Esophagus muscularis mucosa (tissue), 4 donors: ENCODE data around the gene GPR37L1. TPM values are rescaled to one million over a fixed set of nuclear protein-coding genes. Genes with fewer than 3 reads are reported as not detected.
"Not testable (repeated sequence)": the region's sequence is repeated elsewhere in the genome, so short reads cannot be mapped to it uniquely, and the experiment has no call there.

ENCODE experiments used
- DNase-seq: peaks from one replicate; pipeline ENCODE4 v3.0.0-alpha.2; 2017; ENCODE audit errors: extremely low spot score
- H3K27ac ChIP-seq, 4 donors: fragments of 200-600 bp; sonication (generic); replicated peaks in 1 of 4; 1 replicate in 3 of 4; 2 replicates in 1 of 4; pipeline ENCODE4 v1.5.1; 2016 to 2019; ENCODE audit warnings: mild to moderate bottlenecking in 1 of 4
- H3K27me3 ChIP-seq, 4 donors: fragments of 200-600 bp; sonication (generic); one replicate each; pipeline versions ENCODE4 v1.5.1 to v1.6.0; 2016 to 2019
- H3K36me3 ChIP-seq, 4 donors: fragments of 200-600 bp; sonication (generic); one replicate each; pipeline ENCODE4 v1.5.1; 2016 to 2019
- H3K4me1 ChIP-seq, 4 donors: fragments of 200-600 bp; sonication (generic); one replicate each; pipeline ENCODE4 v1.5.1; 2016 to 2019
- H3K4me3 ChIP-seq, 4 donors: fragments of 200-600 bp; sonication (generic); 1 replicate in 2 of 4; 2 replicates in 2 of 4; pipeline ENCODE4 v1.5.1; 2016 to 2019; ENCODE audit warnings: mild to moderate bottlenecking in 4 of 4, moderate library complexity in 1 of 4
- H3K9me3 ChIP-seq, 4 donors: fragments of 200-600 bp; sonication (generic); 1 replicate in 3 of 4; 2 replicates in 1 of 4; pipeline ENCODE4 v1.5.1; 2016 to 2019
- EP300 ChIP-seq: sonication (generic); formaldehyde crosslinking; IDR thresholded peaks from one replicate; pipeline ENCODE4 v1.6.1; 2017; ENCODE audit warnings: antibody characterized with exemption
- POLR2A ChIP-seq: fragments of 450-650 bp; IDR thresholded peaks from one replicate; pipeline ENCODE4 v1.6.1; 2017; ENCODE audit warnings: antibody characterized with exemption, moderate library complexity, mild to moderate bottlenecking, low read depth
- POLR2AphosphoS5 ChIP-seq, 2 donors: sonication (generic); formaldehyde crosslinking; IDR thresholded peaks; one replicate each; pipeline ENCODE4 v1.6.1; 2017; ENCODE audit warnings: antibody characterized with exemption in 2 of 2
- WGBS: methylation state at CpG from one replicate; pipeline ENCODE4 v1.1.5; 2018; 5-methylcytosine and 5-hydroxymethylcytosine counted together
- intact Hi-C: fragments of 100-400 bp; cut with DNase I; formaldehyde crosslinking; loops from one replicate; pipeline ENCODE4 v1.15.1; 2023
- total RNA-seq, 4 donors: library from RNA; depleted of rRNA; stranded (reverse); fragments of >200 nt; gene quantifications; one replicate each; pipeline versions ENCODE4 v1.1.0 to v1.2.1, GENCODE V29; 2016
- TF ChIP-seq, protein P1 (sequence below), 3 experiments: fragments of 200-600 bp in 2 of 3; fragments of 450-650 bp in 1 of 3; sonication (generic) in 2 of 3; IDR thresholded peaks; one replicate each; pipeline ENCODE4 v1.5.1; 2017 to 2019; ENCODE audit warnings: antibody characterized with exemption in 3 of 3, mild to moderate bottlenecking in 2 of 3, moderate library complexity in 1 of 3

GPR37L1 gene
- total RNA-seq, 4 donors from 2014 or later = 0.17 to 0.69 (median 0.58) TPM; not detected in 1

DNA sequence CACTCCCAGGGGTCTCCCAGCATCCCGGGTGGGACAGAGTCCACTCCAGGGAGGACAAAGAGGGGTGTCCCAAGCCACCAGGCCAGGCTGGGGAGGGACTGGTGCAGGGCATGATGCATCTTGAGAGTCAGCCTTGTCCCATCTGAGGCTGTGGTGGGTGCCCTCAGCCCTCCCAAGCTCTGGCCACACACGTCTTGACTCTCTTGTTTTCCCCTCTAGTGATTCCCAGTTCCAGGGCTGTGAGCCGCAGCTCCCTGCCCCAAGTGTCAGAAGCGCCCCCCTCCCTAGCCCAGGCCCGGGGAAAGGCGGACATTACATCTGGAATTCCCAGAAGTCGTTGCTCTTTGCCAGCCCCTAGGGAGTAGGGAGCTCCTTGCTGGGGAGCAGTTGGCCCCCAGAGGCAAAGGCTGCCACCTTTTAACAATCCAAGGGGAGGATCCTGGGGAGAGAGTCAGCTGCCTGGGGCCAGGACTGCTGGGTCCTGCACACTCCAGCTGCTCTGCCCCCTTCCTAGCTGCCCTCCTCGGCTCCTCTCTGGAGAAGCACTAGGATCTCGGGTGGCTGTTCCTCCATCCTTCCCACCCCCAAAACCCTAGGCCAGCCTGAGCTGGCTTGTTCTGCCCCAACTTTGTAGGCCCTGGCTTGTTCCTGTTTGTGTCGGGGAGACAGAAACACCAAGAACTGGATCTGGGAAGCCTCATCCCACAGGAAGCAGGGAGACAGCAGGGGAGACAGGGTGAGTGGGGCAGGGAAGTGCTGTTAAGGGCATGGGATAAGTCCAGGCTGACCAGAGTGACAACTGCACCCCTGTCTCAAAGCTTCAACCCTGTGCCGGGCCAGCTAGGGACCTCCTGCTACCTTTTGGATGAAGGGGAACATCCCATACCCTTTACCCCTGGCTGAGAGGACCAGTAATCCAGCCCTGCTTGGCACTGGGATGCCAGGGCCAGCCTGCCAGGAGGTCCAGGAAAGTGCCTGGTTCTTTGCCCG lies 40.9 kb downstream of the GPR37L1 start:
- Histone ChIP-seq H3K27ac (no peak overlapping the region), H3K36me3 (no peaks in the 10 kb centered on the region), H3K4me3 (no peak overlapping the region), H3K9me3 (no peaks in the 10 kb centered on the region), H3K4me1 (peaks cover 0 to 11% (median 8%) of the 10 kb centered on the region in 4 donors), H3K27me3 (peaks cover 0 to 12% (median 0%) of the 10 kb centered on the region in 4 donors)
- DNase-seq = no peak
- no peak for TF ChIP-seq EP300
- TF ChIP-seq, protein P1, sequence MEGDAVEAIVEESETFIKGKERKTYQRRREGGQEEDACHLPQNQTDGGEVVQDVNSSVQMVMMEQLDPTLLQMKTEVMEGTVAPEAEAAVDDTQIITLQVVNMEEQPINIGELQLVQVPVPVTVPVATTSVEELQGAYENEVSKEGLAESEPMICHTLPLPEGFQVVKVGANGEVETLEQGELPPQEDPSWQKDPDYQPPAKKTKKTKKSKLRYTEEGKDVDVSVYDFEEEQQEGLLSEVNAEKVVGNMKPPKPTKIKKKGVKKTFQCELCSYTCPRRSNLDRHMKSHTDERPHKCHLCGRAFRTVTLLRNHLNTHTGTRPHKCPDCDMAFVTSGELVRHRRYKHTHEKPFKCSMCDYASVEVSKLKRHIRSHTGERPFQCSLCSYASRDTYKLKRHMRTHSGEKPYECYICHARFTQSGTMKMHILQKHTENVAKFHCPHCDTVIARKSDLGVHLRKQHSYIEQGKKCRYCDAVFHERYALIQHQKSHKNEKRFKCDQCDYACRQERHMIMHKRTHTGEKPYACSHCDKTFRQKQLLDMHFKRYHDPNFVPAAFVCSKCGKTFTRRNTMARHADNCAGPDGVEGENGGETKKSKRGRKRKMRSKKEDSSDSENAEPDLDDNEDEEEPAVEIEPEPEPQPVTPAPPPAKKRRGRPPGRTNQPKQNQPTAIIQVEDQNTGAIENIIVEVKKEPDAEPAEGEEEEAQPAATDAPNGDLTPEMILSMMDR (IDR thresholded peaks at IDR 0.05) = no peak
- TF ChIP-seq POLR2A = no peak
- no peak for TF ChIP-seq POLR2AphosphoS5 (IDR thresholded peaks at IDR 0.05)
- WGBS = 75% methylated on average over 4 of the region's 12 CpGs
- intact Hi-C loops = no loop called here

DNA sequence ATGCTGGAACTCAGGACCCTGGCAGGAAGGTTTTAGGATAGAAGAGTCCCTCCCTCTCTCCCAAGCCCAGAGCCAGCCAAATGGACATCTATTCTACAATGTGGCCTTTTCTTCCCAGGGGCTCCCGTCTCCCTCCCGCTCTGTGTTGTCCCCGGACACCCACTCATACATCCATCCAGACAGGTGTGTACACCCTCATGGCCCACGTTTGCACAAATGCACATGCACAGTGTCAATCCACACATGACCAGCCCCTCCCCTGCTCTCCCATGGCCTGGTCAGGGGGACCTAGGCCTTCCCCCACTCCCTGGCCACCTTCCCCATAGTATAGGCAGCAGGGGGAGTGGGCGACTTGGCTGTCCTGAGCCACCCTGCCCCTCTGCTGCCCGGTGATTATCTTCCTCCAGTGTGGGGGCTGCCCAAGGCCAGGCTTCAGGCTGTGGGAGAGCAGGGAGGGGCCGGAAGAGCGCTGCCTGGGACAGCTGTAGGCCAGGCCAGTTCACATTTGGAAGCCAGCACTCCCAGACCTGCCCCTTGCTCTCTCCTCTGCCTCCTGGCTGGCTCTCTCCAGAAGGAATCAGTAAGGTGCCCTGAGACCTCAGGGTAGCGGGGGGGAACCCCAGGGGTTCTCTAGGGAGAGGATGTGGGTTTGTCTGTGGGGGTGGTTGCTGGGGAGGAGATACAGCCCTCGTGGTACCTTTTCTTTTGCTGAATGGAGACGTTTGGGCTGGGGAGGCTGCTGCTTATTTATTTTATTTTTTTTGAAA lies 41.7 kb downstream of the GPR37L1 start:
- DNase-seq = no peak
- Histone ChIP-seq H3K36me3 (no peaks in the 10 kb centered on the region), H3K27ac (no peak overlapping the region), H3K9me3 (no peaks in the 10 kb centered on the region), H3K4me3 (no peak overlapping the region), H3K27me3 (peaks cover 0 to 12% (median 0%) of the 10 kb centered on the region in 4 donors), H3K4me1 (peaks cover 0 to 11% (median 8%) of the 10 kb centered on the region in 4 donors)
- no peak for TF ChIP-seq POLR2AphosphoS5 (IDR thresholded peaks at IDR 0.05)
- TF ChIP-seq EP300 = no peak
- TF ChIP-seq, protein P1 (IDR thresholded peaks at IDR 0.05) = no peak
- no peak for TF ChIP-seq POLR2A
- WGBS = 79% methylated on average over 7 of the region's 11 CpGs
- intact Hi-C loops = no loop called here

DNA sequence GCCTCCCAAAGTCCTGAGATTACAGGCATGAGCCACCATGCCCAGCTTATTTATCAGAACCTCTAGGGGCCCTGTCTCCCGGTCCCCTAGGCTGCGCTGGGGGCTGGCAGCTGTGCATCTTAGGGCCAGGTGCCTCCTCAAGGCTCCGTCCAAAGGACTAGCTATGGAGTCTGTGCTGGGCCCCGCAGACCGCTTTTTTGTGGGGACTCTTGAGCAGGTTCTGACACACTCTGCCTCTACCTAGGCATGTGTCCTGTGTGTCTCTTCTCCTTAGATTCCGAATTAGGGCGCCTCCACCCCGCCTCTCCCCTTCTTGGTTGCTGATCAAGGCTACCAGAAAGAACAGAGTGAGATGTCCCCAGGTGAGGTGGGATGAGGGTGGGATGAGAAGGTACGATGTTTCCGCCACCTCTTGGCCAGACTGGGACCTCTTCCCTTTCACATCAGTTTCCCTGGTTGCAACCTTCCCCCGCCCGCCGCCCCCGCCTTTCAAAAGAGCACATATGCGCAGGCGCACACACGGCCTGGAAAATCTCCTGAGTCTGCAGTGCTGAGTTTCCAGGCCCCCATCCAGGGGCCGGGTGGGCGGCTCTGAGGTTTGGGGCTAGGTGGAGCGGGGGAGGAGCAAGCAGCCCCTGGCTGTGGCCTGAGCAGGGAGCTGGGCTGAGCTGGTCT lies 42.7 kb downstream of the GPR37L1 start:
- Histone ChIP-seq H3K27ac (no peak overlapping the region), H3K4me1 (peaks cover 0 to 11% (median 6%) of the 10 kb centered on the region in 4 donors), H3K27me3 (peaks cover 0 to 5% (median 0%) of the 10 kb centered on the region in 4 donors), H3K4me3 (no peak overlapping the region), H3K9me3 (no peaks in the 10 kb centered on the region), H3K36me3 (no peaks in the 10 kb centered on the region)
- 86% methylated on average over 13 of the region's 20 CpGs for WGBS
- no peak for DNase-seq
- TF ChIP-seq EP300 (no peak), POLR2A (no peak), POLR2AphosphoS5 (IDR thresholded peaks at IDR 0.05) (no peak)
- TF ChIP-seq, protein P1 (IDR thresholded peaks at IDR 0.05) = no peak
- intact Hi-C loops = no loop called here

DNA sequence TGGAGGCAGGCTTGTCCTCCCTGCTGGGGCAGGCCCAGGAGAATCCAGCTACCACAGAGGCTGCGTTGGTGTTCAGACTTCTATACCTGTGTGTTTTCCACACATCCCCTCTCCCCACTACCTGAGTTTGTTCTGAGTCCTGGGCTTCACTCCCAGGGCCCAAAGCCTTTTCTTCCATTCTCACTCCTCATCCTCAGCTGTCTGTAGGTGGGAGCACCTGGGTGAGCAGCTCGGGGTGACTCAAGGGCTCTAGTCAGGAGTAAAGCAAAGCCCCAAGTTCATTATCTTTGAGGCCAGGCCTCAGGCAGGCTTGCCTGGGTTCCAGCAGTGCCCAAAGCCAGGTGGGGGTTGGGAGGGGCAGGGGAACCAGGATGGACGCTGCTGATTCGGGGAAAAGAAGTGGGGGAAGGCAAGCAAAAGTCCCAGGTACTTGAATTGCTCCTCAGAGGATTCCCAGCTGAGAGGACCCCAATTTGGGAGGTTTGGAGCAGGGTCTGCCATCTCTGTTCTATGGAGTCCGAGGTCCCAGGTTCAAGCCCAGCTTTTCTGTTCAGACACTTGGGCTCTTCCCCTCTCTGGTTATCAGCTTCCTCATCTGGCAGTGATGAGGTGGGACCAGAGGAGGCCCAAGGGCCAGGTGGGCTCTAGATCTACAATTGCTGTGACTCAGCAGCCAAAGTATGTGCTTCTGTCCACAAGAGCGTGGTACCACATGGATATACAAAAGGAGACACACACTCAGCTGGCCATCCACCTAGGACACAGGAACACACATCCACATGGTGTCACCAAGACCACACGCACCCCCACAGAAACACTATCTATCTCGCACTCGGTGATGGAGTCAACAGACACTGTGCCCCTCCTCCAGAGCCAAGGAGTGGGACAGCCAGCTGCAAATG lies 43.5 kb downstream of the GPR37L1 start:
- intact Hi-C loops = no loop called here
- Histone ChIP-seq H3K4me3 (no peak overlapping the region), H3K36me3 (no peaks in the 10 kb centered on the region), H3K9me3 (no peaks in the 10 kb centered on the region), H3K27me3 (peaks cover 0 to 4% (median 0%) of the 10 kb centered on the region in 4 donors), H3K27ac (no peak overlapping the region), H3K4me1 (peaks cover 0 to 11% (median 6%) of the 10 kb centered on the region in 4 donors)
- WGBS = 88% methylated on average over 9 of the region's 9 CpGs
- DNase-seq = no peak
- TF ChIP-seq POLR2AphosphoS5 (IDR thresholded peaks at IDR 0.05) (no peak), EP300 (no peak), POLR2A (no peak)
- TF ChIP-seq, protein P1 (IDR thresholded peaks at IDR 0.05) = no peak

DNA sequence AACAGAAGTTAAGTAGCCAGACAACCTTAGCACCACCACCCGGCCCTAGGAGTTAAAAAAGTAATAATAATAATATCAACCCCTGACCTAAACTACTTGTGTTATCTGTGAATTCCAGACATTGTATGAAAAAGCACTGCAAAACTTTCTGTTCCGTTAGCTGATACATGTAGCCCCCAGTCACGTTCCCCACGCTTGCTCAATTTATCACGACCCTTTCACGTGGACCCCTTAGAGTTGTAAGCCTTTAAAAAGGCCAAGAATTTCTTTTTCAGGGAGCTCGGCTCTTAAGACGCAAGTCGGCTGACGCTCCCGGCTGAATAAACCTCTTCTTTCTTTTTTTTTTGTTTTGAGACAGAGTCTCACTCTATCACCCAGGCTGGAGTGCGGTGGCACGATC lies 44.3 kb downstream of the GPR37L1 start:
- 73% methylated on average over 13 of the region's 13 CpGs for WGBS
- peaks cover 0 to 11% (median 6%) of the 10 kb centered on the region in 4 donors for H3K4me1 ChIP-seq
- H3K36me3 ChIP-seq, intact Hi-C loops, H3K27ac ChIP-seq, DNase-seq, H3K9me3 ChIP-seq, H3K4me3 ChIP-seq, H3K27me3 ChIP-seq: not testable (repeated sequence)
